GM23338 (cell line): ENCODE data around the gene ACSM6.

Source experiments
- EZH2 ChIP-seq: fragments of 200-600 bp; sonication (generic); IDR thresholded peaks from one replicate; pipeline ENCODE4 v1.8.0; 2017; ENCODE audit warnings: antibody characterized with exemption, mild to moderate bottlenecking, low read depth; ENCODE audit not compliant: unreplicated experiment
- EZH2phosphoT487 ChIP-seq: fragments of 200-600 bp; sonication (generic); IDR thresholded peaks from one replicate; pipeline ENCODE4 v1.8.1; 2018; ENCODE audit warnings: antibody characterized with exemption; ENCODE audit not compliant: unreplicated experiment
- JUNB ChIP-seq: IDR thresholded peaks from one replicate; pipeline ENCODE4 v1.6.1; 2016; ENCODE audit warnings: antibody characterized with exemption; ENCODE audit not compliant: unreplicated experiment
- POLR2AphosphoS5 ChIP-seq: IDR thresholded peaks from 2 replicates; pipeline ENCODE4 v1.6.1; 2016; ENCODE audit warnings: antibody characterized with exemption, low read depth
- TF ChIP-seq, protein P1 (sequence below), 2 experiments: fragments of 200-600 bp in 1 of 2; sonication (generic) in 1 of 2; conservative IDR thresholded peaks; 2 replicates each; pipeline versions ENCODE4 v1.5.1 to v1.6.1; 2016 to 2017; ENCODE audit warnings: antibody characterized with exemption in 2 of 2, low read depth in 2 of 2, mild to moderate bottlenecking in 2 of 2, moderate library complexity in 1 of 2

DNA sequence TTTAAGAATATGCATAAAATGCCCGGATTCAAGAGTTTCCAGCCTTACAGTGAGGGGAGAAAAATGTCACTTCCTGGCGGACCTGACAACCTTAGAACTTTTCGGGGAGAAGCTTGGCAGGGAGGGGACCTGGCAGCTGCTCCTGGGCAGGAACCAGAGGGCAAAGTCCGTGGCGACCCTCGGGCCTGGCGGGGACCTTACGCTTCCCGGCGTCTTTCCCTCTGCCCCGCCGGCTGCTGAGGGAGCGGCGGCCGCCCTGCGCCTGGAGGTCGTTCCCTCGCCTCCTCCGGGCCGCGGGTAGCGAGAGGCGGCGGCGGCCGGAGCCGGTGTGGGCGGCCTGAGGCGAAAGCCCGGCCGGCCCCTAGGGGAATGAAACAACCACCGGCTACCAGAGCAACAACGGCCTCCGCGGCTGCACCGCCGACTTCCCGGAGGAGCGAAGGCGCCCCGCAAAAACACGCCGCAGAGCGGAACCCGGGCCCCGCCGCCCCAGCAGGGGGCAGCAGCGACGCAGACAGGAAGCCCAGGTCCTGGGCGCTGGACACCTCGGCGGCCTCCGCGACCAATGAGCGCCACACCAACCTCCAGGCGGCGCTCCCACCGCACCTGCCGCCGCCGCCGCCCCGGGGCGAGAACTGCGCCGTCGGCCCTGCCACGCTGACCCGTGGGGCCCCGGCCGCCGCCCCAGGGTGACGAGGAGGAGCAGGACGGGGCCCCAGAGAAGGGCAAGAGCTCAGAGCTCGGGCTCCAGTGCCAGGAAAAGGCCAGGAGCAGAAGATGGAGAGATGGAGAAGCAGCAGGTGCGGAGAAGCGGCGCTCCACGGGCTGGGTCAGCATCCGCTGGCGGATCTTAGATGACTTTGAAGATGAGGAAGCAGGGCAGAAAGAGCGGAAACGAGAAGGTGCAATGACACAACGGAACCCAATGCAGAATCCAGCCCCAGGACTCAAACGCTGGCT, 10.5 kb upstream of the ACSM6 start:
- TF ChIP-seq POLR2AphosphoS5 (peak; percentile 58), EZH2 (no peak), EZH2phosphoT487 (no peak), JUNB (no peak)
- TF ChIP-seq, protein P1, sequence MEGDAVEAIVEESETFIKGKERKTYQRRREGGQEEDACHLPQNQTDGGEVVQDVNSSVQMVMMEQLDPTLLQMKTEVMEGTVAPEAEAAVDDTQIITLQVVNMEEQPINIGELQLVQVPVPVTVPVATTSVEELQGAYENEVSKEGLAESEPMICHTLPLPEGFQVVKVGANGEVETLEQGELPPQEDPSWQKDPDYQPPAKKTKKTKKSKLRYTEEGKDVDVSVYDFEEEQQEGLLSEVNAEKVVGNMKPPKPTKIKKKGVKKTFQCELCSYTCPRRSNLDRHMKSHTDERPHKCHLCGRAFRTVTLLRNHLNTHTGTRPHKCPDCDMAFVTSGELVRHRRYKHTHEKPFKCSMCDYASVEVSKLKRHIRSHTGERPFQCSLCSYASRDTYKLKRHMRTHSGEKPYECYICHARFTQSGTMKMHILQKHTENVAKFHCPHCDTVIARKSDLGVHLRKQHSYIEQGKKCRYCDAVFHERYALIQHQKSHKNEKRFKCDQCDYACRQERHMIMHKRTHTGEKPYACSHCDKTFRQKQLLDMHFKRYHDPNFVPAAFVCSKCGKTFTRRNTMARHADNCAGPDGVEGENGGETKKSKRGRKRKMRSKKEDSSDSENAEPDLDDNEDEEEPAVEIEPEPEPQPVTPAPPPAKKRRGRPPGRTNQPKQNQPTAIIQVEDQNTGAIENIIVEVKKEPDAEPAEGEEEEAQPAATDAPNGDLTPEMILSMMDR (conservative IDR thresholded peaks at IDR 0.05; ENCODE audit: low read depth in 2 of 2) = peak; percentile 62 to 91
